Thyroid gland (tissue), 4 donors: ENCODE results near the gene MBD2.

ENCODE experiments used
- CTCF ChIP-seq, 6 experiments: fragments of 200-600 bp in 3 of 6; fragments of 450-650 bp in 3 of 6; sonication (generic) in 3 of 6; IDR thresholded peaks; one replicate each; pipeline ENCODE4 v1.5.1; 2016 to 2019; ENCODE audit warnings: antibody characterized with exemption in 6 of 6, mild to moderate bottlenecking in 2 of 6, inconsistent platforms in 1 of 6, moderate library complexity in 1 of 6
- POLR2A ChIP-seq, 2 donors: fragments of 450-650 bp; IDR thresholded peaks; one replicate each; pipeline ENCODE4 v1.6.1; 2017; ENCODE audit warnings: antibody characterized with exemption in 2 of 2, mild to moderate bottlenecking in 2 of 2, moderate library complexity in 1 of 2

- no peak for TF ChIP-seq CTCF (IDR thresholded peaks at IDR 0.05)
- TF ChIP-seq POLR2A (IDR thresholded peaks at IDR 0.05), result no peak
Observed at GRCh38 chr18:54232485-54233227, 8.2 kb upstream of the MBD2 start.
